Endothelial cell of umbilical vein (primary cell): Measurements from ENCODE around the gene TMIGD3. TPM values are rescaled to one million over a fixed set of nuclear protein-coding genes. Genes with fewer than 3 reads are reported as not detected.

Experiments
- BruUV-seq: library from RNA; stranded (reverse); fragments of 400-500 nt; replicated peaks from 2 replicates; lab custom pipeline; 2021; lab: Mats Ljungman, UMichigan
- CTCF ChIA-PET: fragments of 300-600, 350-600 bp; sonication (Branson Sonifier 250); formaldehyde crosslinking; loops from one replicate; lab custom pipeline; 2021; ENCODE audit warnings: antibody characterized with exemption, inconsistent platforms; lab: Charles Lee
- POLR2A ChIA-PET: fragments of 300-600, 350-600 bp; sonication (Branson Sonifier 250); formaldehyde crosslinking; loops from one replicate; lab custom pipeline; 2021; ENCODE audit warnings: antibody characterized with exemption, inconsistent platforms; lab: Charles Lee
- DNase-seq: peaks from one replicate; pipeline ENCODE4 v3.0.0-alpha.2; 2011; ENCODE audit warnings: low read depth, low spot score
- FAIRE-seq: peaks from 2 replicates; lab custom pipeline; 2011; peaks lifted over from hg19 to GRCh38; lab: Jason Lieb, UNC
- H2AFZ ChIP-seq: 2 replicates; pipeline ENCODE4 v1.6.0; 2012; ENCODE audit warnings: low read depth, low read length, control low read depth, inconsistent platforms
- H3K27ac ChIP-seq: 2 replicates; pipeline ENCODE4 v1.5.1; 2011; ENCODE audit warnings: low read depth, mild to moderate bottlenecking, control low read depth, low read length, moderate library complexity; ENCODE audit not compliant: insufficient read depth
- H3K27me3 ChIP-seq, 2 experiments: 2 replicates each; pipeline versions ENCODE4 v1.6.0 to v1.6.1; 2011; ENCODE audit warnings: low read length in 2 of 2, mixed read lengths in 1 of 2; ENCODE audit not compliant: control insufficient read depth in 2 of 2, insufficient read depth in 2 of 2
- H3K36me3 ChIP-seq, 2 experiments: 2 replicates in 1 of 2; 3 replicates in 1 of 2; pipeline ENCODE4 v1.5.1; 2011; ENCODE audit warnings: low read length in 2 of 2, mild to moderate bottlenecking in 1 of 2, moderate library complexity in 1 of 2; ENCODE audit not compliant: control insufficient read depth in 2 of 2, insufficient read depth in 2 of 2; ENCODE audit errors: extremely low read depth in 1 of 2
- H3K4me1 ChIP-seq: 3 replicates; pipeline ENCODE4 v1.5.1; 2011; ENCODE audit warnings: mild to moderate bottlenecking, low read length; ENCODE audit not compliant: control insufficient read depth, insufficient read depth; ENCODE audit errors: extremely low read depth
- H3K4me2 ChIP-seq: 2 replicates; pipeline ENCODE4 v1.6.1; 2011; ENCODE audit warnings: low read length, control low read depth, mixed read lengths; ENCODE audit not compliant: insufficient read depth
- H3K4me3 ChIP-seq, 3 experiments: fragments of 200-600 bp in 1 of 3; sonication (generic), shearing (Covaris generic) in 1 of 3; replicated peaks in 1 of 3; 2 replicates each; pipeline ENCODE4 v1.5.1; 2011 to 2016; ENCODE audit warnings: control low read depth in 3 of 3, low read length in 3 of 3, mild to moderate bottlenecking in 2 of 3, inconsistent platforms in 1 of 3, low read depth in 1 of 3, moderate library complexity in 1 of 3; ENCODE audit not compliant: insufficient read depth in 1 of 3
- H3K79me2 ChIP-seq: 2 replicates; pipeline ENCODE4 v1.6.0; 2012; ENCODE audit warnings: low read length, inconsistent platforms; ENCODE audit not compliant: control insufficient read depth, insufficient read depth
- H3K9ac ChIP-seq: replicated peaks from 2 replicates; pipeline ENCODE3; 2011; ENCODE audit warnings: low read length, control low read depth; ENCODE audit not compliant: insufficient read depth; ENCODE audit errors: extremely low read depth
- H3K9me1 ChIP-seq: replicated peaks from 3 replicates; pipeline ENCODE4 v1.6.0; 2011; ENCODE audit warnings: mild to moderate bottlenecking, low read length; ENCODE audit not compliant: control insufficient read depth, insufficient read depth; ENCODE audit errors: extremely low read depth
- H3K9me3 ChIP-seq: replicated peaks from 2 replicates; pipeline ENCODE4 v1.5.1; 2012; ENCODE audit warnings: low read length, inconsistent platforms; ENCODE audit not compliant: control insufficient read depth, insufficient read depth
- H4K20me1 ChIP-seq: replicated peaks from 2 replicates; pipeline ENCODE3; 2011; ENCODE audit warnings: mild to moderate bottlenecking, low read length; ENCODE audit not compliant: control insufficient read depth, insufficient read depth; ENCODE audit errors: extremely low read depth
- EZH2 ChIP-seq: IDR thresholded peaks from 2 replicates; pipeline ENCODE4 v1.6.1; 2012; ENCODE audit warnings: borderline replicate concordance, low read depth, mild to moderate bottlenecking, moderate library complexity, low read length, inconsistent platforms; ENCODE audit not compliant: severe bottlenecking
- FOS ChIP-seq: IDR thresholded peaks from 2 replicates; pipeline ENCODE4 v1.6.1; 2011; ENCODE audit warnings: mild to moderate bottlenecking, low read length, moderate library complexity, borderline replicate concordance; ENCODE audit not compliant: insufficient read depth
- GATA2 ChIP-seq: IDR thresholded peaks from 2 replicates; pipeline ENCODE4 v1.7.0; 2011; ENCODE audit warnings: low read depth, mild to moderate bottlenecking, moderate library complexity, mixed read lengths, low read length; ENCODE audit not compliant: insufficient read length, insufficient read depth
- JUN ChIP-seq: IDR thresholded peaks from 2 replicates; pipeline ENCODE4 v1.6.1; 2011; ENCODE audit warnings: borderline replicate concordance, low read depth; ENCODE audit not compliant: insufficient read length, insufficient read depth
- POLR2A ChIP-seq: IDR thresholded peaks from 2 replicates; pipeline ENCODE4 v1.6.1; 2012; ENCODE audit warnings: low read depth, mild to moderate bottlenecking, control low read depth, low read length
- POLR2AphosphoS5 ChIP-seq: IDR thresholded peaks from 2 replicates; pipeline ENCODE4 v1.6.1; 2012; ENCODE audit warnings: low read depth, mild to moderate bottlenecking, control low read depth, low read length, moderate library complexity; ENCODE audit not compliant: insufficient read depth
- dilution Hi-C: fragments of 300-500 bp; cut with MboI; formaldehyde crosslinking; loops from one replicate; pipeline ENCODE4 v1.15.0; 2019; ENCODE audit warnings: low sequenced_read_pairs; ENCODE audit not compliant: extremely low pct_ligation_motif_present
- intact Hi-C: fragments of 100-400 bp; cut with micrococcal nuclease; formaldehyde crosslinking; loops from one replicate; pipeline ENCODE4 v1.10.0; 2022
- polyA plus RNA-seq, 4 experiments: library from polyadenylated mRNA; depleted of rRNA in 3 of 4; stranded (reverse) in 3 of 4; unstranded in 1 of 4; fragments of >200 nt; gene quantifications; 2 replicates each; pipeline versions ENCODE4 v1.2.1 to v1.2.3, GENCODE V29; 2011 to 2012; ENCODE audit warnings: missing spikeins in 1 of 4
- total RNA-seq: library from RNA; stranded (reverse); gene quantifications from 2 replicates; pipeline ENCODE4 v1.2.3, GENCODE V29; 2021
- TF ChIP-seq, protein P1 (sequence below): IDR thresholded peaks from 2 replicates; pipeline ENCODE4 v1.6.1; 2011; ENCODE audit not compliant: insufficient read depth, insufficient read length
- TF ChIP-seq, protein P2 (sequence below), 2 donors: IDR thresholded peaks; 1 replicate in 1 of 2; 2 replicates in 1 of 2; pipeline ENCODE4 v1.5.1; 2011; ENCODE audit warnings: low read length in 2 of 2, mild to moderate bottlenecking in 2 of 2, moderate library complexity in 2 of 2, control low read depth in 1 of 2, inconsistent platforms in 1 of 2, low read depth in 1 of 2; ENCODE audit not compliant: insufficient read depth in 1 of 2; ENCODE audit errors: extremely low read depth in 1 of 2

Gene TMIGD3
- total and polyA plus RNA-seq, 2 donors (not counting 3 experiments of a cell fraction or from before 2014, with no cell fraction given), result 0.07 to 0.49 TPM

- TF ChIP-seq POLR2A (no peak), POLR2AphosphoS5 (no peak), GATA2 (no peak), EZH2 (no peak), JUN (no peak), FOS (no peak)
- TF ChIP-seq, protein P1, sequence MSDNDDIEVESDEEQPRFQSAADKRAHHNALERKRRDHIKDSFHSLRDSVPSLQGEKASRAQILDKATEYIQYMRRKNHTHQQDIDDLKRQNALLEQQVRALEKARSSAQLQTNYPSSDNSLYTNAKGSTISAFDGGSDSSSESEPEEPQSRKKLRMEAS, result no peak
- TF ChIP-seq, protein P2, sequence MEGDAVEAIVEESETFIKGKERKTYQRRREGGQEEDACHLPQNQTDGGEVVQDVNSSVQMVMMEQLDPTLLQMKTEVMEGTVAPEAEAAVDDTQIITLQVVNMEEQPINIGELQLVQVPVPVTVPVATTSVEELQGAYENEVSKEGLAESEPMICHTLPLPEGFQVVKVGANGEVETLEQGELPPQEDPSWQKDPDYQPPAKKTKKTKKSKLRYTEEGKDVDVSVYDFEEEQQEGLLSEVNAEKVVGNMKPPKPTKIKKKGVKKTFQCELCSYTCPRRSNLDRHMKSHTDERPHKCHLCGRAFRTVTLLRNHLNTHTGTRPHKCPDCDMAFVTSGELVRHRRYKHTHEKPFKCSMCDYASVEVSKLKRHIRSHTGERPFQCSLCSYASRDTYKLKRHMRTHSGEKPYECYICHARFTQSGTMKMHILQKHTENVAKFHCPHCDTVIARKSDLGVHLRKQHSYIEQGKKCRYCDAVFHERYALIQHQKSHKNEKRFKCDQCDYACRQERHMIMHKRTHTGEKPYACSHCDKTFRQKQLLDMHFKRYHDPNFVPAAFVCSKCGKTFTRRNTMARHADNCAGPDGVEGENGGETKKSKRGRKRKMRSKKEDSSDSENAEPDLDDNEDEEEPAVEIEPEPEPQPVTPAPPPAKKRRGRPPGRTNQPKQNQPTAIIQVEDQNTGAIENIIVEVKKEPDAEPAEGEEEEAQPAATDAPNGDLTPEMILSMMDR (IDR thresholded peaks at IDR 0.05; ENCODE audit: extremely low read depth in 1 of 2, insufficient read depth in 1 of 2, low read depth in 1 of 2, low read length in 2 of 2), result no peak
Observed at GRCh38 chr1:111471538-111471937, 31.9 kb downstream of the TMIGD3 start.

More at GRCh38 chr1:111471538-111471937, 31.9 kb downstream of the TMIGD3 start:
- dilution Hi-C loops, result no loop called here
- DNase-seq, result no peak
- no TSS peak for BruUV-seq
- H2AFZ ChIP-seq, result no peak overlapping the region
- peaks cover 13% of the 10 kb centered on the region for H3K4me1 ChIP-seq
- POLR2A ChIA-PET, result no interaction called here
- no peak for FAIRE-seq
- no peak overlapping the region for H3K9ac ChIP-seq
- intact Hi-C loops, result no loop called here
- H3K27me3 ChIP-seq, result no peaks in the 10 kb centered on the region
- no peaks in the 10 kb centered on the region for H3K79me2 ChIP-seq
- no peaks in the 10 kb centered on the region for H4K20me1 ChIP-seq
- no peak overlapping the region for H3K4me3 ChIP-seq
- H3K27ac ChIP-seq, result no peak overlapping the region
- CTCF ChIA-PET, result no interaction called here
- H3K9me3 ChIP-seq, result no peaks in the 10 kb centered on the region
- H3K9me1 ChIP-seq, result no peaks in the 10 kb centered on the region
- no peaks in the 10 kb centered on the region for H3K36me3 ChIP-seq
- no peak overlapping the region for H3K4me2 ChIP-seq
